HL-60 (cell line): Measurements from ENCODE around the gene TRIM36.

Source experiments
- DNase-seq, 2 experiments: peaks; one replicate each; pipeline ENCODE4 v3.0.0-alpha.2; 2010 to 2020; ENCODE audit warnings: low read depth in 1 of 2, low spot score in 1 of 2
- H3K27ac ChIP-seq: fragments of 250-450 bp; sonication (Bioruptor Pico); replicated peaks from 2 replicates; pipeline ENCODE4 v1.5.1; 2020; ENCODE audit warnings: mild to moderate bottlenecking, moderate library complexity
- H3K27me3 ChIP-seq: fragments of 250-450 bp; sonication (Bioruptor Pico); 2 replicates; pipeline ENCODE4 v1.5.1; 2021; ENCODE audit warnings: mild to moderate bottlenecking, moderate library complexity; ENCODE audit not compliant: insufficient read depth, poor library complexity, severe bottlenecking
- H3K4me3 ChIP-seq: replicated peaks from 2 replicates; pipeline ENCODE4 v1.5.1; 2011; ENCODE audit warnings: mild to moderate bottlenecking, control low read depth, low read length; ENCODE audit not compliant: insufficient read depth
- CTCF ChIP-seq: IDR thresholded peaks from one replicate; pipeline ENCODE4 v1.5.1; 2011; ENCODE audit warnings: low read length, control low read depth, inconsistent platforms; ENCODE audit not compliant: insufficient read depth
- GABPA ChIP-seq: IDR thresholded peaks from 2 replicates; pipeline ENCODE4 v1.6.1; 2012; ENCODE audit warnings: low read depth
- POLR2AphosphoS5 ChIP-seq: IDR thresholded peaks from 2 replicates; pipeline ENCODE4 v1.6.1; 2012; ENCODE audit warnings: low read depth
- REST ChIP-seq: IDR thresholded peaks from 2 replicates; pipeline ENCODE4 v1.6.1; 2012; ENCODE audit warnings: low read depth; ENCODE audit not compliant: insufficient replicate concordance
- SPI1 ChIP-seq: IDR thresholded peaks from 2 replicates; pipeline ENCODE4 v1.6.1; 2012; ENCODE audit warnings: low read depth, mild to moderate bottlenecking, borderline replicate concordance

Gene TRIM36

GRCh38 chr5:115191474-115192031 is 21.8 kb upstream of the TRIM36 start:
- Histone ChIP-seq H3K27me3 (no peaks in the 10 kb centered on the region), H3K4me3 (no peak overlapping the region), H3K27ac (no peak overlapping the region)
- no peak for DNase-seq
- TF ChIP-seq POLR2AphosphoS5: no peak
- TF ChIP-seq SPI1: no peak
- no peak for TF ChIP-seq CTCF
- no peak for TF ChIP-seq GABPA
- TF ChIP-seq REST: no peak

GRCh38 chr5:115190388-115190787 is 20.7 kb upstream of the TRIM36 start:
- TF ChIP-seq POLR2AphosphoS5 (no peak), CTCF (no peak), REST (no peak), SPI1 (no peak), GABPA (no peak)
- no peak overlapping the region for H3K4me3 ChIP-seq
- no peak for DNase-seq

GRCh38 chr5:115189866-115190265 is 20.2 kb upstream of the TRIM36 start:
- TF ChIP-seq GABPA (no peak), SPI1 (no peak)
- H3K4me3 ChIP-seq: no peak overlapping the region
- no peaks in the 10 kb centered on the region for H3K27me3 ChIP-seq
- no peak overlapping the region for H3K27ac ChIP-seq
- DNase-seq: no peak

More at GRCh38 chr5:115190388-115190787, 20.7 kb upstream of the TRIM36 start:
- Histone ChIP-seq H3K27ac (no peak overlapping the region), H3K27me3 (no peaks in the 10 kb centered on the region)

- TF ChIP-seq CTCF (no peak), SPI1 (no peak), POLR2AphosphoS5 (no peak), REST (no peak), GABPA (no peak)
- Histone ChIP-seq H3K4me3 (no peak overlapping the region), H3K27ac (no peak overlapping the region), H3K27me3 (no peaks in the 10 kb centered on the region)
- DNase-seq: no peak
Observed at GRCh38 chr5:115186794-115187193, 17.1 kb upstream of the TRIM36 start.
